H1 (cell line): ENCODE data around the gene ZSWIM2. TPM values are rescaled to one million over a fixed set of nuclear protein-coding genes. Genes with fewer than 3 reads are reported as not detected.

Experiments used
- CTCF ChIA-PET: fragments of 300-600 bp; sonication (Branson Sonifier 250); formaldehyde crosslinking; loops from one replicate; lab custom pipeline; 2021; ENCODE audit not compliant: partially characterized antibody; lab: Charles Lee
- POLR2A ChIA-PET: fragments of 300-600 bp; sonication (Branson Sonifier 250); formaldehyde crosslinking; loops from one replicate; lab custom pipeline; 2021; ENCODE audit warnings: inconsistent platforms; ENCODE audit not compliant: partially characterized antibody; lab: Charles Lee
- DNase-seq, 2 experiments: peaks; one replicate each; pipeline versions ENCODE4 v3.0.0 to v3.0.0-alpha.2; 2010 to 2022; ENCODE audit warnings: low spot score in 2 of 2, low read depth in 1 of 2, mixed read lengths in 1 of 2
- FAIRE-seq: peaks from 2 replicates; lab custom pipeline; 2011; peaks lifted over from hg19 to GRCh38; lab: Jason Lieb, UNC
- H2AFZ ChIP-seq: 2 replicates; pipeline ENCODE4 v1.8.1; 2012; ENCODE audit warnings: low read length, inconsistent platforms
- H2AK5ac ChIP-seq: 2 replicates; pipeline ENCODE4 v1.6.1; 2013; ENCODE audit warnings: low read depth, low read length
- H2BK120ac ChIP-seq: replicated peaks from 2 replicates; pipeline ENCODE3; 2013; ENCODE audit warnings: low read depth, low read length, inconsistent platforms
- H2BK12ac ChIP-seq: 2 replicates; pipeline ENCODE4 v1.6.1; 2013; ENCODE audit warnings: low read depth, low read length
- H2BK15ac ChIP-seq: 2 replicates; pipeline ENCODE4 v1.6.1; 2013; ENCODE audit warnings: low read length
- H2BK20ac ChIP-seq: 2 replicates; pipeline ENCODE4 v1.6.1; 2013; ENCODE audit warnings: low read length
- H2BK5ac ChIP-seq: 2 replicates; pipeline ENCODE4 v1.6.1; 2013; ENCODE audit warnings: low read depth, low read length
- H3K14ac ChIP-seq: 2 replicates; pipeline ENCODE4 v1.6.1; 2013; ENCODE audit warnings: inconsistent platforms; ENCODE audit not compliant: insufficient read length
- H3K18ac ChIP-seq: 2 replicates; pipeline ENCODE4 v1.6.1; 2013; ENCODE audit warnings: low read length; ENCODE audit errors: extremely low read depth
- H3K23ac ChIP-seq: 2 replicates; pipeline ENCODE4 v1.6.1; 2013; ENCODE audit warnings: inconsistent platforms; ENCODE audit not compliant: insufficient read length
- H3K23me2 ChIP-seq: 2 replicates; pipeline ENCODE4 v1.6.1; 2013; ENCODE audit warnings: low read depth, low read length
- H3K27ac ChIP-seq: 2 replicates; pipeline ENCODE4 v1.6.1; 2011; ENCODE audit warnings: low read depth, low read length, inconsistent platforms
- H3K27me3 ChIP-seq, 4 experiments: replicated peaks in 1 of 4; 1 replicate in 1 of 4; 2 replicates in 3 of 4; pipeline versions ENCODE4 v1.6.1 to v1.8.1; 2011 to 2013; ENCODE audit warnings: low read length in 3 of 4, mild to moderate bottlenecking in 3 of 4, inconsistent platforms in 2 of 4, mixed read lengths in 2 of 4, moderate library complexity in 1 of 4; ENCODE audit not compliant: control insufficient read depth in 3 of 4, insufficient read depth in 3 of 4; ENCODE audit errors: extremely low read depth in 1 of 4
- H3K36me3 ChIP-seq, 4 experiments: 2 replicates each; pipeline versions ENCODE4 v1.6.1 to v1.8.1; 2011 to 2013; ENCODE audit warnings: mild to moderate bottlenecking in 4 of 4, low read length in 3 of 4, moderate library complexity in 2 of 4, control low read depth in 1 of 4, inconsistent platforms in 1 of 4; ENCODE audit not compliant: insufficient read depth in 4 of 4, control insufficient read depth in 2 of 4
- H3K4ac ChIP-seq: replicated peaks from 2 replicates; pipeline ENCODE3; 2013; ENCODE audit warnings: low read length, low read depth, mixed read lengths, inconsistent platforms; ENCODE audit not compliant: insufficient read length
- H3K4me1 ChIP-seq, 4 experiments: replicated peaks in 1 of 4; 1 replicate in 1 of 4; 2 replicates in 3 of 4; pipeline versions ENCODE4 v1.6.1 to v1.8.1; 2011 to 2013; ENCODE audit warnings: low read length in 3 of 4, inconsistent platforms in 2 of 4, mixed read lengths in 1 of 4; ENCODE audit not compliant: insufficient read depth in 4 of 4, control insufficient read depth in 3 of 4
- H3K4me2 ChIP-seq, 2 experiments: 2 replicates each; pipeline versions ENCODE4 v1.6.1 to v1.8.1; 2011 to 2013; ENCODE audit warnings: low read depth in 2 of 2, low read length in 2 of 2, control low read depth in 1 of 2, inconsistent platforms in 1 of 2, mild to moderate bottlenecking in 1 of 2; ENCODE audit not compliant: insufficient read depth in 1 of 2
- H3K4me3 ChIP-seq, 4 experiments: fragments of 200-600, 300-600 bp in 1 of 4; sonication (generic), shearing (Covaris generic), sonication (Bioruptor Twin) in 1 of 4; 2 replicates each; pipeline versions ENCODE4 v1.5.1 to v1.8.1; 2011 to 2016; ENCODE audit warnings: low read length in 4 of 4, low read depth in 3 of 4, control low read depth in 2 of 4, inconsistent platforms in 2 of 4, mild to moderate bottlenecking in 2 of 4, mixed read lengths in 1 of 4, moderate library complexity in 1 of 4; ENCODE audit not compliant: insufficient read depth in 2 of 4; ENCODE audit errors: extremely low read depth in 1 of 4
- H3K56ac ChIP-seq: replicated peaks from 2 replicates; pipeline ENCODE3; 2013; ENCODE audit warnings: low read depth, mild to moderate bottlenecking, mixed read lengths, low read length, inconsistent platforms; ENCODE audit not compliant: insufficient read length
- H3K79me1 ChIP-seq: 2 replicates; pipeline ENCODE4 v1.6.1; 2013; ENCODE audit warnings: low read depth, low read length, control low read depth
- H3K79me2 ChIP-seq, 2 experiments: 2 replicates each; pipeline versions ENCODE4 v1.6.1 to v1.8.1; 2012 to 2013; ENCODE audit warnings: low read length in 2 of 2, mild to moderate bottlenecking in 2 of 2, inconsistent platforms in 1 of 2; ENCODE audit not compliant: insufficient read depth in 2 of 2, control insufficient read depth in 1 of 2
- H3K9ac ChIP-seq, 4 experiments: replicated peaks in 1 of 4; 1 replicate in 1 of 4; 2 replicates in 3 of 4; pipeline versions ENCODE4 v1.6.1 to v1.8.1; 2011 to 2013; ENCODE audit warnings: low read depth in 3 of 4, low read length in 3 of 4, control low read depth in 2 of 4, mild to moderate bottlenecking in 2 of 4, moderate library complexity in 2 of 4, inconsistent platforms in 1 of 4; ENCODE audit errors: extremely low read depth in 1 of 4
- H3K9me3 ChIP-seq, 2 experiments: 2 replicates each; pipeline versions ENCODE4 v1.6.1 to v1.8.1; 2012 to 2013; ENCODE audit warnings: mild to moderate bottlenecking in 2 of 2, moderate library complexity in 2 of 2, control low read depth in 1 of 2, inconsistent platforms in 1 of 2, low read depth in 1 of 2, low read length in 1 of 2, mixed read lengths in 1 of 2; ENCODE audit not compliant: insufficient read depth in 2 of 2
- H4K20me1 ChIP-seq, 2 experiments: replicated peaks in 1 of 2; 2 replicates each; pipeline versions ENCODE3 to v1.8.1; 2011 to 2013; ENCODE audit warnings: inconsistent platforms in 2 of 2, low read length in 2 of 2, mild to moderate bottlenecking in 1 of 2; ENCODE audit not compliant: insufficient read depth in 2 of 2, control insufficient read depth in 1 of 2
- H4K5ac ChIP-seq: 2 replicates; pipeline ENCODE4 v1.6.1; 2013; ENCODE audit warnings: low read length, low read depth, mixed read lengths, inconsistent platforms; ENCODE audit not compliant: insufficient read length
- H4K8ac ChIP-seq: 2 replicates; pipeline ENCODE4 v1.8.0; 2013; ENCODE audit warnings: mild to moderate bottlenecking, moderate library complexity, low read length, inconsistent platforms; ENCODE audit not compliant: insufficient read depth; ENCODE audit errors: extremely low read depth
- H4K91ac ChIP-seq: replicated peaks from 2 replicates; pipeline ENCODE3; 2013; ENCODE audit warnings: low read length, mixed read lengths, inconsistent platforms; ENCODE audit not compliant: insufficient read length
- EGR1 ChIP-seq: IDR thresholded peaks from 2 replicates; pipeline ENCODE4 v1.6.1; 2011; ENCODE audit warnings: low read depth, low read length, borderline replicate concordance
- KDM4A ChIP-seq: IDR thresholded peaks from one replicate; pipeline ENCODE4 v1.7.1; 2012; ENCODE audit warnings: low read depth, mild to moderate bottlenecking, moderate library complexity, low read length, inconsistent platforms; ENCODE audit not compliant: severe bottlenecking
- WGBS, 2 experiments: shearing (Covaris generic) in 1 of 2; methylation state at CpG; one replicate each; pipeline versions ENCODE4 v1.1.6 to v1.1.7; 2013 to 2015; ENCODE audit warnings: low lambda C conversion rate in 2 of 2, mixed read lengths in 2 of 2, inconsistent platforms in 1 of 2, low coverage in 1 of 2, missing lambda C conversion rate in 1 of 2; ENCODE audit not compliant: insufficient replicate concordance in 2 of 2, insufficient coverage in 1 of 2, insufficient read length in 1 of 2; ENCODE audit errors: extremely low coverage in 1 of 2, missing lambda C conversion rate in 1 of 2; 5-methylcytosine and 5-hydroxymethylcytosine counted together
- polyA plus RNA-seq, 7 experiments: library from polyadenylated mRNA; depleted of rRNA in 3 of 7; stranded (reverse) in 5 of 7; unstranded in 2 of 7; fragments of >200 nt in 5 of 7; fragments of 200-250 nt in 2 of 7; gene quantifications; 1 replicate in 5 of 7; 2 replicates in 1 of 7; 4 replicates in 1 of 7; pipeline versions ENCODE4 v1.2.1 to v1.2.3, GENCODE V29; 2011 to 2013; ENCODE audit warnings: missing spikeins in 2 of 7, mixed read lengths in 2 of 7
- total RNA-seq: library from RNA; stranded (reverse); fragmentation: NEBNext Ultra II Directional; extraction: Animal tissue kit (Norgen Biotek cat#: 25700); gene quantifications from 2 replicates; pipeline ENCODE4 v1.2.1, GENCODE V29; 2021

Gene ZSWIM2
- total and polyA plus RNA-seq, 2 of the 8 experiments (the other 6 are each of a cell fraction or from before 2014, with no cell fraction given): not detected

DNA sequence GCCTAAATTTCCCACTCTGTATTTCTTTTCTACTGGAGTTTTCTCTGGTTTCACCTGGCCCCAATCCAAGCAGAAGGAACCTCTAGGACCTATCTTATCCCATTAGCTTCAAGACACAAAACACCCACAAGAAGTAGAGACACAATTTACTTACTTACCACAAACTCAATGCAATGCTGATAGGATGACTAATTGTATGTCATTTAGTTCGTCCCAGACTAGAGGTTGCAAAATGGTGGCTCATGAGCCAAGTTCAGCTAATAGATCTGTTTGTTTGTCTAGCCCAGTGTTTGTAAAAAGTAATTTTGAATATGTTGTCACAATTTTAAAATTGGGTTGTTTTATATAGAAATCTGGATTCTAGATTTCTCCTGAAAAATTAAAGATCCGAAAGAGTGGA, 34.7 kb upstream of the ZSWIM2 start:
- H3K14ac ChIP-seq: no peak overlapping the region
- no peak overlapping the region for H2BK15ac ChIP-seq
- POLR2A ChIA-PET: no interaction called here
- H3K23ac ChIP-seq: no peak overlapping the region
- H3K4ac ChIP-seq: no peak overlapping the region
- no peak for TF ChIP-seq EGR1
- no peak for TF ChIP-seq KDM4A
- no peaks in the 10 kb centered on the region for H3K79me1 ChIP-seq
- no peaks in the 10 kb centered on the region for H4K20me1 ChIP-seq
- no peak overlapping the region for H4K8ac ChIP-seq
- no peak overlapping the region for H2BK12ac ChIP-seq
- no peaks in the 10 kb centered on the region for H3K79me2 ChIP-seq
- no peak overlapping the region for H3K27ac ChIP-seq
- no peaks in the 10 kb centered on the region for H3K4me1 ChIP-seq
- H3K56ac ChIP-seq: no peak overlapping the region
- no peak overlapping the region for H2AFZ ChIP-seq
- H3K4me2 ChIP-seq: no peak overlapping the region
- H2BK5ac ChIP-seq: no peak overlapping the region
- H3K36me3 ChIP-seq: no peaks in the 10 kb centered on the region
- CTCF ChIA-PET: no interaction called here
- H3K27me3 ChIP-seq: no peaks in the 10 kb centered on the region
- no peak overlapping the region for H3K18ac ChIP-seq
- 93% methylated on average over 2 of the region's 2 CpGs; no CpG with 5 or more reads in 1 of the 2 experiments for WGBS, 2 experiments
- no peak overlapping the region for H3K9ac ChIP-seq
- H3K23me2 ChIP-seq: no peaks in the 10 kb centered on the region
- H2BK20ac ChIP-seq: no peak overlapping the region
- no peaks in the 10 kb centered on the region for H3K9me3 ChIP-seq
- FAIRE-seq (no peak), DNase-seq (no peak)
- no peak overlapping the region for H2BK120ac ChIP-seq
- H4K5ac ChIP-seq: no peak overlapping the region
- H4K91ac ChIP-seq: no peak overlapping the region
- H2AK5ac ChIP-seq: no peak overlapping the region
- no peak overlapping the region for H3K4me3 ChIP-seq
